NCI-H1092 (cell line): ENCODE data around the gene TCF7.

Experiments
- DNase-seq: peaks from one replicate; lab custom pipeline; 2025; lab: John Stamatoyannopoulos, UW

TCF7 gene

GRCh38 chr5:134131165-134131564 is 16.7 kb downstream of the TCF7 start:
- no peak for DNase-seq

- DNase-seq: no peak
Observed at GRCh38 chr5:134131578-134132350, 17.3 kb downstream of the TCF7 start.

GRCh38 chr5:134132372-134133187 is 18.1 kb downstream of the TCF7 start:
- DNase-seq: no peak

GRCh38 chr5:134133188-134133994 is 18.9 kb downstream of the TCF7 start:
- DNase-seq: no peak

- DNase-seq: no peak
Observed at GRCh38 chr5:134133995-134134541, 19.6 kb downstream of the TCF7 start.

- DNase-seq: no peak
Observed at GRCh38 chr5:134135091-134135655, 20.7 kb downstream of the TCF7 start.

- DNase-seq: no peak
Observed at GRCh38 chr5:134136221-134136631, 21.7 kb downstream of the TCF7 start.

GRCh38 chr5:134136771-134137170 is 22.3 kb downstream of the TCF7 start:
- no peak for DNase-seq

- DNase-seq: no peak
Observed at GRCh38 chr5:134138416-134139376, 24.2 kb downstream of the TCF7 start.

- no peak for DNase-seq
Observed at GRCh38 chr5:134139377-134139851, 24.9 kb downstream of the TCF7 start.

GRCh38 chr5:134139891-134140469 is 25.5 kb downstream of the TCF7 start:
- no peak for DNase-seq

- DNase-seq: peak; percentile 17
Observed at GRCh38 chr5:134140530-134141201, 26.2 kb downstream of the TCF7 start.

GRCh38 chr5:134141331-134142050 is 27.0 kb downstream of the TCF7 start:
- DNase-seq: no peak

GRCh38 chr5:134142052-134142451 is 27.6 kb downstream of the TCF7 start:
- no peak for DNase-seq

- no peak for DNase-seq
Observed at GRCh38 chr5:134142806-134143205, 28.3 kb downstream of the TCF7 start.

GRCh38 chr5:134143431-134143830 is 28.9 kb downstream of the TCF7 start:
- DNase-seq: no peak

- DNase-seq: no peak
Observed at GRCh38 chr5:134143944-134144941, 29.8 kb downstream of the TCF7 start.
